Fibroblast of skin of right quadriceps (primary cell): ENCODE results near the gene CCNL2.
"Not testable (repeated sequence)": the region's sequence is repeated elsewhere in the genome, so short reads cannot be mapped to it uniquely, and the experiment has no call there.

Experiments
- DNase-seq: peaks from one replicate; pipeline ENCODE4 v3.0.0-alpha.2; 2013

CCNL2 gene

DNA sequence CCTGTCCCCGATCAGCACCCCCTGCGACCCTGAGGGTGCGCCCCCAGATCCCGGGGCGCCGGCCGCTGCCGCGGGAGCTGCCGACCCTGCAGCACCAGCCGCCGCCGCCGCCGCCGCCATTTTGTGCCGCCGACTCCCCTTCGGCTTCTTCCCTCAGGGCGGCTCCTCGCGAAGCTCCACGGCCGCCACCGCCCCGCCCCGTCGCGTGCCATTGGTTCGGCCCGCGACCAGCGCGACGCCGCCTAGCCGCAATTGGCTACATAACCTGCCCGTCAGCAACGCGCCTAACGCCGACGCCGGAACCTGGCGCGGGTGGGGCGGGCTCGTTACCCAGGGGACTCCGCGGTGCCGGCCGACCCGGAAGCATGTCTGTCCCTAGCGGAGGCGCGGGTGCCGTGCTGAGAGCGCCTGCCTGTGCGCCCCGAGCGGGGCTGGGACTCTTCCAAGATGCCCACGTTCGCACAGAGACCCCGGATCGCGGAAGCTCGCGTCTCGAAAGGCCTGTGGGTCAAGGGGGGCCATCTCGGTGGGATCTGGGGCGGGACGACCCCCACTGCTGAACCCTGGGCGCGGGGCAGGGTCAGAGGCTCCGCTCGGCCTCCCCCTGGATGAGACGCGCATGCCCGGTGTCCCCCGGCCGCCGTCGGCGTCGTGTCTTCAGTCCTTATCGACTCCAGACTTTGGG, at the start of gene CCNL2:
Gene CCNL2, minus strand, starts transcription at position 149 of the 685 bp plus-strand sequence. Its CDS starts 29 bp downstream, at position 120.
- peak; percentile 99 for DNase-seq

DNA sequence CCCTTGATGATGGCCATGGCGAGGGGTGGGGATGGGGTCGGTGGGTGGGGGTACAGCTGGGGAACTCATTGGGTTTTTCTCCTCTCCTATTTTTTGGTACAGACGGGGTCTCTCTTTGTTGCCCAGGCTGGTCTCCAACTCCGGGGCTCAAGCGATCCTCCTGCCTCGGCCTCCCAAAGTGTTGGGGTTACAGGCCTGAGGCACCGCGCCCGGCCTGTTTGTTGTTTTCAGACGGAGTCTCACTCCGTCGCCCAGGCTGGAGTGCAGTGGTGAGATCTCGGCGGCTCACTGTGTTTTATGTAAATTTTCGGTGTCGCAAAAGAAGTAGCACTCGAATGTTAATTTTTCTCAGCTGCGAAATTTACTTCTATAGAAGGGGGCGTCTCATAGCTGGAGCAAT, 47.5 kb upstream of the CCNL2 start:
- DNase-seq = not testable (repeated sequence)

DNA sequence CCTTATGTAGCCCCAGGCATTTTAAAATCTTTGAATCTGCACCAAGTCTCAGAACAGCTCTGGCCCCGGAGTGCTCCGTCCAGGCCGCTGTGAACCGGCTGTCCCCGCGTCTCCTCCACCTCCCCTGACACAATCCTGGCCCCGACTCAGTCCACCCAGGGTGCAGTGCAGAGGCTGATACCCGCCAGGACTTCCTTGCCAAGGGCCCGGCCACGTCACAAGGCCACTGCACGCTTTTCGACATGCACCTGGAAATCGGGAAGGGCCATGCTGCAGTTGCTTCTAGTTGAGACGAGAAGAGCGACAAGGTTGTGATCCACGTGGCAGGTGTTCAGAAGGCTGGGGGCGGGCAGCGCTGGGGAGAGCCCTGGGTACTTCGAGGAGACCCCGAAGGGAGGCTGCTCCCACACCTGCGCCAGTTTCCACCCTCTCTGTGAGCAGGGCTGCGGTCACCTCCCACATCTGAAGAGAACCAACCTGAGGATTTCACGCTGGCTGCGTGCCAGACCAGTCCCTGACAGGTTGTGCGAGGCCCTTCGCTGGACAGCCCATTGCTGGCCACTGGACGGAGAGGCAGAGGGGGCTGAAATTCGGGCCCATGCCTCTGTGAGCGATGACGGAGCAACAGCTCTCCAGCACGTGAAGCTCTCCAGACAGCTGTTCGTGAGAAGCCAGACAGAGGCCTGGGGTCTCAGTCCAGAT, 43.1 kb upstream of the CCNL2 start:
- no peak for DNase-seq

DNA sequence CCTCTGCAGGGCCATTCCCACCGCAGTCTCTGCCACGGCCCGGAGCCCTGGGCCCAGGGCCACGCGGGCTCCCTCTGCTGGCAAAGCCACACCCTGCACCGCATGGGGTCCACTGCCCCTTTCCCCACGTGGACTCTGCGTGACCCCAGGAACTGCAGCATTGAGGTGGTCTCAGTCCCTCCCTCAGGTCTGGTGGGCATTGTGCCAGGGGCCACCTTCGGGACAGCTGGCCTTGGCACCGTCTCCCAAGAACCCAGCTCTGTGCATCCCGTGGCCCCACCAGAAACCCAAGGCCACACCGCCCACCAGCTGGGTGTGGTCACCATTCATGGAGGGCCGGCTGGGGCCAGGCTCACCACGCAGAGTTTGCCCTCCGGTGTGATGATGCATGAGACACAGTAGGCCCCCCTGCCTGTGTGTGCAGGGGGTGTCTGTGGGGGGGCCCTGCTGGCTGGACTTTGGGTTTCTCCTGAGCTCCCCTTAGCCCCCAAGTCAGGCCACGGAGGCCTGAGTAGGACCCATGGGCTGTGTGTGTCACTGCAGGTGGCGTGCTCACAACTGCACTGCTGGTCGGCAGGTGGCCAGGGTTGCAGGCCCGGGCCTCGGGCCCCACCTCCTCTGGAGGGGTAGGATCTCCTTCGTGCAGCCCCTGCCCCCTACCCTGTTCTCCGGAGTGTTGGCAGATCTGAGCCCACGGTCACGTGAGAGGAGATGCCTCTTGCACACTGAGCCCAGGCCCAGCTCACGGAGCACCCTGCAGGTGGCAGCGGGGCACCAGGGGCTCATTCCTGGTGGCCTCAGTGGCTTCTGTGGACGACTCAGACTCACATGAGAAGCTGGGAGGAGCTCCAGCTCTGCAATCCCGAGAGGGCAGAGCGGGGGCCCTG, 42.1 kb upstream of the CCNL2 start:
- DNase-seq = no peak

DNA sequence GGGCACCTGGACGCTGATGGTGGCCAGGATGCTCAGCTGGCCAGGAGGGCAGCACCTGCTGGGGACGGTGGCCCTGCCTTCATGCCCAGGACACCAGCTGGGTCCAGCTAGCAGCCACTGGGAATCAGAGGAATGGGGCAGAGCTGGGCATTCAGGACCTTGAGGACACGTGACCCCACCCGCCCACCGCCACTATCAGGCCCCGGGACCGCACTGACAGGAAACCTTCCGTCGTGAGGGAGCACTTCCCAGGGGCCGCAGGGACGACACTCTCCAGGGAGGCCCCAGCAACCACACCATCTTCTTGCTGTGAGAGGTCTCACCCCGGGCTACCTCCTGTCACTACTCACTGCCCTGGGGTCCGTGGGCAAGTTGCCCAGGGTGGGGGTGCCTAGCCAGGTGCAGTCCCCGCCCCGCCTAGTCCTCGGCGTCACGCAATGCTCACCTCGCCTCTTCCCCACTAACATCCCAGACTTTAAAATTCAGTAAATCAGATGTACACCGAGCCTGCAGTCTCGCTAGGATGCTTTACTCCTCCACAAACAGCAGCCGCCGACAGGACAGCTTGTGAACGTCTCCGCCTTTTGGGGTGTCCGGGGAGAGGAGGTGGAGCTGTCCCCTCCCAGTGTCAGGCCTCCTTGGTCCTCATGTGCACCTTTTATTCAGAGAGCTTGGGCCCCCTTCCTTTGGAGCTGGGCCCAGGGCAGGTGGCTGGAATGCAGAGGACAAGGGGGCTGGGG, 41.3 kb upstream of the CCNL2 start:
- no peak for DNase-seq

DNA sequence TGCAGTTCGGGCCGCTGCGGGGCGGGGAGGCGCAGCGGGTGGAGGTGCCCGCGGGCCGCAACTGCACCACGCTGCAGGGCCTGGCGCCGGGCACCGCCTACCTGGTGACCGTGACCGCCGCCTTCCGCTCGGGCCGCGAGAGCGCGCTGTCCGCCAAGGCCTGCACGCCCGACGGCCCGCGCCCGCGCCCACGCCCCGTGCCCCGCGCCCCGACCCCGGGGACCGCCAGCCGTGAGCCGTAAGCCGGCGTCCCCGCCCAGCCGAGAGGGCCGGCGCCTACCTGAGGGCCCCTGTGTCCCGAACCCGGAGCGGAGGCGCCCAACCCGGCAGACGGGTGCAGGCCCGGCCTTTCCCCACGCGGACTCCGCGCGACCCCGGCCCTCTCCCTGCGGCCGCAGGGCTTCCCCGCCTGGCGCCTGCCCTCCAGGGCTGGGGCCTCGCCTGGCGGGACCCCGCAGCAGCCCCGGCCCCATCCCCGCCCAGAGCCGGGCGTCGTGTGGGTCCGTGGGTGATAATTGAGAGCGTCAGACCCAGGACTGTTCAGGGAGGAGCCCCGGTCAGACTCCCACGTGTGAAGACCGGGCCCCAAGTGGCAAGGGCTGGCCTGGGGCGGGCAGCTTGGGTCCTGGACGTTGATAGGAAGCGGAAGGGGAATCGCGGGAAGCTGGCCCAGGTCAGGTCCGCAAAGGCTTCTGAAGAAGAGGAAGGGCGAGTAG, 40.6 kb upstream of the CCNL2 start:
- no peak for DNase-seq

DNA sequence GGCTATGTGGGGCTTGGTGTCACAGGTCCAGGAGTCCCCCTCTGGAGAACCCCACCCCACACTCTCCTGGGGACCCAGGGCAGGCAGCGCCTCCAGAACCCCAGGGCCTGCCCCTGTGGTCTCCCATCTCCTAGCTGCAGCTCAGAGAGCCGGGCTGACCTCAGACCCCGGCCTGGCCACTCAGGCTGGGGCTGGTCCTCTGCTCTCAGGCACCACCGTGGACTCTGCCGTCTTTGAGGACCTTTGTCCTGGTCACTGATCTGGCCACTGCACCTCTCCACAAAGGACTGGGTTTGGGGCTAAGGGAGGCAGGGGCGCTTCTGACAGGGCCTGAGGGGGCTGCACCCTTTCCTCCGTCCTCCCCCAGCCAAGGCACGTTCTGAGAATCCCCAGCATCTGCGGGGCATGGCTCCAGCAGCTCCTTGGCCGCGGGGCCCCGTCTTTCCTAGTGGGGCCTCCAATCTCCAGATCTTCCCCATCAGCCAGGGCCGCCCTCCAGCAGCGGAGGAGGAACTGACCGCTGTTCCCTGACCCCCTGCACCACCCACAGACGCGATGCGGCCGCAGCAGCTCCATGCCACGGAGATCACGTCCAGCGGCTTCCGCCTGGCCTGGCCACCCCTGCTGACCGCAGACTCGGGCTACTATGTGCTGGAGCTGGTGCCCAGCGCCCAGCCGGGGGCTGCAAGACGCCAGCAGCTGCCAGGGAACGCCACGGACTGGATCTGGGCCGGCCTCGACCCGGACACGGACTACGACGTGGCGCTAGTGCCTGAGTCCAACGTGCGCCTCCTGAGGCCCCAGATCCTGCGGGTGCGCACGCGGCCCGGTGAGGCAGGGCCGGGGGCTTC, 39.6 kb upstream of the CCNL2 start:
- DNase-seq = no peak

DNA sequence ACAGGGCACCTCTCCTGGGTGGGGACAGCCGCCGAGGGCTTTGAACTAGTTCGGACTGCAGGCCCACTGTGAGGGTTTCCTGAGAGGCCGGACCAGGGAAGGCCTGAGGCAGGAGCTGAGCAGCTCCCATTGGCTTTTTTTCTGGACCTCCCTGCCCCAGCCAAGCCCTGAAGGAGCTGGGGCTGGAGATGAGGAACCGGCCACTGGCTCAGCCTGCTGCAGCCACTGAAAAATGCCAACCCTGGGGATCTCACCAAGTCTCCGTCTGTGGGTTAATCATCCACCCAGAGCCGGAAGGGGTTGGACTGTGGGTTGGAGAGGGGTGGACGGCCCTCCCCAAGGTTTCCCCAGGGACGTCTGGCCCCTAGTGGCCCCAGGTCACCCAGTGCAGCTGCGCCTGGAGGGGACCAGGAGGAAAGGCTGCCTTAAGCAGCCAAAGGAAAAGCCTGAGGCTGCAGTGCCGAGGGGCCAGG, 38.8 kb upstream of the CCNL2 start:
- no peak for DNase-seq

DNA sequence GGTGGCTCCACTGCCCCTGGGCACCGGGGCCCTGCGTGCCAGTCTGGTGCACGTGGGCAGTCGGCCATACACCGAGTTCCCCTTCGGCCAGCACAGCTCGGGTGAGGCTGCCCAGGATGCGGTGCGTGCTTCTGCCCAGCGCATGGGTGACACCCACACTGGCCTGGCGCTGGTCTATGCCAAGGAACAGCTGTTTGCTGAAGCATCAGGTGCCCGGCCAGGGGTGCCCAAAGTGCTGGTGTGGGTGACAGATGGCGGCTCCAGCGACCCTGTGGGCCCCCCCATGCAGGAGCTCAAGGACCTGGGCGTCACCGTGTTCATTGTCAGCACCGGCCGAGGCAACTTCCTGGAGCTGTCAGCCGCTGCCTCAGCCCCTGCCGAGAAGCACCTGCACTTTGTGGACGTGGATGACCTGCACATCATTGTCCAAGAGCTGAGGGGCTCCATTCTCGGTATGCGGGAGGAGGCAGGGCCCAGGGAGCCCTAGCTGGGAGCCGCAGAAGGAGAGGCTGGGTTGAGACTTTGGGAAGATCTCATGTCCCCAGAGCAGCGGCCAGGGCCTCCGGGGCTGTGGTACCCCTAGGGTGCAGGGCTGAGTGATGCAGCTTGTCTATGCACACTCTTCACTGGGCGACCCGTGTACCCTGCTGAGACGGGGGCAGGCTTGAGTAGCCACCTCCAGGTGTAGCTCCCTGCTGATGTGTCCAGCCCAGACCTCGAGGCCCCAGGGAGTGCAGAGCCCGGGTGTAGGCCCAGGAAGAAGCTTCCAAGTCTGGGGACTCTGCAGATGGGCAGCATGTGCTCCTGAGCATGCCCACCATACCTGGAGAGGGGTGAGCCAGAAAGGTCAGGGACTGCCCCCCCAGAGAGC, 38.1 kb upstream of the CCNL2 start:
- DNase-seq = no peak

DNA sequence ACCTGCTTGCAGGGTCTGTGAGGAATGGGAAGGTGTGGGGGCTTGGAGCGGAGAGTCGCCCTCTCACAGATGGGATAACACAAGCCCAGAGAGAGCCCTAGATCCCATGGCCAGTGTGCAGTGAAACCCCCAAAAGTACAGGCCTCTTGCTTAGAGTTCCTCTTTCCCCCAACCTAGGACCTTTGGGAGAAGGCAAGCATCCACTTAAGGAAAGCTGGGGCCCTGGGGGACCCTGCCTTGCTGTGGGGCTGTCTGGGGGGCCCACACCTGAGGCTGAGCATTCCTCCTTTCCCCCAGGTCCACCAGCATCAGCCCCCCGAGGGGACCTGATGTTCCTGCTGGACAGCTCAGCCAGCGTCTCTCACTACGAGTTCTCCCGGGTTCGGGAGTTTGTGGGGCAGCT, 37.5 kb upstream of the CCNL2 start:
- no peak for DNase-seq

DNA sequence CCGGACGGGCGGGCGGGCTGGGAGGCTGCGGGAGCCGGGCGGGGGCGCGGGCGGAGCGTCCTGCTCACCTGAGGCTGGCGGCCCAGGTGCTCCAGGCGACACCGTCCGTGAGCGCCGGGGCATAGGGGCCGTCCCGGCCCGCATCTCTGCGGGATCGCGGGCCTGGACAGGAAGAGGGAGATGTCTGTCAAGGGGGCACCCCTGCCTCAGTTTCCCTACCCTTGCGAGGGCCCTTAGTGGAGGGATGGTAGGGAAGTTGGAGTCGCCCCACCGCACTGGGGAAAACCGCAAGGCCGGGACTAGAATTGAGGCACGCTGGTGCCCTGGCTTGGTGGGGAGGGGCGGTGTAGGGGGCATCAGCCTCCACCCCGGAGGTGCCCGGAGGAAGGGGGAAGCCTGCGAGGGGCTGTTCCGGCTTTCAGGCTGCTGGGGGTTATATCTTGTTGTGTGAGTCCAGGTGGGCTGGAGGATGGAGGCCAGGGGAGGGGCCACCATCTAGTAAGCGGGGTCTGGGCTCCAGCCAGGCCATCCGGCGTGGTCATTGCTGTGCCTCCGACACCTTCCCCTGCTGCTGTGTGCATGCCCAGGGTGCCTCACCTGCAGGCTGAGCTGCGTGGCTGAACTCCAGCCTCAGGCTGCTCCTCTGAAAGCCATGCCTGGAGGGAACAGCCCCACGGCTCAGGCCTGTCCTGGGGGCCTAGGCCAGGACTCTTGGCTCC, 36.9 kb upstream of the CCNL2 start:
- no peak for DNase-seq

DNA sequence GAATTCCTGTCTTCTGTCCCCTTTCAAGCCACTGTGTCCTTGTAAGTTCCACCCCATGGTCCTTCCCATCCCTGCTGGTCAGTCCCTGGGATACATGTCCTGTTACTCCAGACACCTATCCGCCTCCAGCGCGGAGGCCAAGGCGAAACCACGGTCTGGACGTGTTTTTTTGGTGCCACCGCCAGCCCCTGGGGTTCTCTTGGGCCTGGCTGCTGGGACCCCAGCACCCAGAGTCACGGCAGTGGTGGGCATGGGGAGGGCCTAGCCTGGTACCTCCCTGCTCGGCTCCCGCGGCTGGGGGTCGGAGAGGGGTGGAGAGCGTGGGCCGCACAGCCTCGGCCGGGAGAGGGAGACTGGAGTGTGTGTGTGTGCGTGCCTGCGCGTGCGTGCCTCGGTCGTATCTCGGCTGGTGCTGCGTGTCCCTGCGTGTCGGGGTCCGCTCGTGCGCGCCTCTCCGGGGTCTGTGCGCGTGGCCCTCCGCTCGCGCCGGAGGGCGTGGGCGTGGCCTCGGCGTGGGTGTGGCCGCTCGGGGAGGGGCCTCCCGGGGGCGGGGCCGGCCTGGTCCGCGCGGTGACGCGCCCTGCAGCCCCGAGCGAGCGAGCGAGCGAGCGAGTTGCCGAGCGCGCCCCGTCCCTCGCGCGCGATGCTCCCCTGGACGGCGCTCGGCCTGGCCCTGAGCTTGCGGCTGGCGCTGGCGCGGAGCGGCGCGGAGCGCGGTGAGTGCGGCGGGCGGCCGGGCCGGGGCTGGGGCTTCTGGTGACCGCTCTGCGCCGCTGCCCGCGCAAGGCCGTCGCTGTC, 36.2 kb upstream of the CCNL2 start, which contains the start of gene VWA1:
Gene VWA1, plus strand, starts transcription at position 585 of the 798 bp plus-strand sequence. Its CDS starts 59 bp downstream, at position 644.
- DNase-seq = peak; percentile 70

DNA sequence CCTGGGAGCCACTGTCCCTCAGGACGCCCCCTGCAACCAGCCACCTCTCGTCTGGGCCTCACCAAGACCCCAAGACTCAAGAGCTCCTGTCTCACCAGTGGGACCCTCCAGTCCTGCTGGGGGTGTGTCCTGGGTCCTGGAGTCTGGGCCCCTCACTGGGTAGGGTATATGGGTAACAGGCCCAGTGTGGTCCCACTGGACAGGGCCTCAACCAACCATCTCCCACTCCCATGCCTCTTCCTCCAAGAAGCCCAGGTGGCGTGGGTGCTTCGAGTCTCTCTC, 35.6 kb upstream of the CCNL2 start:
- no peak for DNase-seq

DNA sequence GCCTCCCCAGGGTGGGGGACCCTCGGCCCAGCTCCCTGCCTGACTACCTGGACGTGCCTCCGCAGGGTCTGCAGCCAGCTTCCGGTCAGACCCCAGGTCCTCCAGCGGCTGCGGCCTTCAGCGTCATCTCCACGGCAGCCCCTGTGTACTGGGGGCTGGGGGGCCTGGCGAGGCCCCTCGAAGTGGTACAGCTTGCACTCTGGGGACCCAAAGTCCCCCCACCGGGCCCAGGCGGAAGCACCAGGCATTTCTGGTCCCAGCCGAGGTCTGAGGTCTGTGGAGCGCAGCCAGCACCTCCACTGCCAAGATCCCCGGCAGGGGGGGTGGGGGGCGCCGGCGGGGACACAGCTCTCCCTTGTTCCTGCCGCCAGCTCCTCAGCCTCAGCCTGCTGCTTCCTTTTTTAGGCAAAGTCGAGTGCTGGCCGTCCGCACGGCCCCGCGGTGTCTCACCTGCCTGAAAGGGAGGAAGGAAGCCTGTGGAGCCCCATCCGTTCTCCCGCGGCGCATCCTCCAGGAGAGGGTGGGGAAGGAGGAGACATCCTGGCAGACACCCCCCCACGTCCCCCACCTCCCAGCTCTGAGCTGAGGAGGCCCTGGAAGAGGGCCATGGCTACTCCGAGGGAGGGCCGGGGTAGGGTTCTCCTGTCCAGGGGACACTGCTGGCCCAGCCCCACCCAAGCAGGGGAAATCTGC, 35.1 kb upstream of the CCNL2 start:
- no peak for DNase-seq

DNA sequence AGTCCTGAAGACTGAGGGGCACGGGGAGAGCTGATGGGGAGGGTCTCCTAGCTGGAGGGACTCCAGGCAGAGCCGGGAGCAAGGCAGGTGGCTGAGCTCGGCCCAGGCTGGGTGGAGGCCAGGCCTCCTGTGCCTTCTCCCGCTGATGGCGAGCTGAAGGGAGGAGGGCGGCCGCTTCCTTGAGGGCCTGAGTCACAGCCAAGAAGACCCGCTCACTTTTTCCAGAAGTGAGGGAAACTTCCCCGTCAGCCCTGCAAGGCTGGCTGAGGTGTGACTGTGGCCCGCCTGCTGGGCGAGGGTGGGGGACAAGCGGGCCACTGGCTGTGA, 34.6 kb upstream of the CCNL2 start:
- DNase-seq = peak; percentile 66

DNA sequence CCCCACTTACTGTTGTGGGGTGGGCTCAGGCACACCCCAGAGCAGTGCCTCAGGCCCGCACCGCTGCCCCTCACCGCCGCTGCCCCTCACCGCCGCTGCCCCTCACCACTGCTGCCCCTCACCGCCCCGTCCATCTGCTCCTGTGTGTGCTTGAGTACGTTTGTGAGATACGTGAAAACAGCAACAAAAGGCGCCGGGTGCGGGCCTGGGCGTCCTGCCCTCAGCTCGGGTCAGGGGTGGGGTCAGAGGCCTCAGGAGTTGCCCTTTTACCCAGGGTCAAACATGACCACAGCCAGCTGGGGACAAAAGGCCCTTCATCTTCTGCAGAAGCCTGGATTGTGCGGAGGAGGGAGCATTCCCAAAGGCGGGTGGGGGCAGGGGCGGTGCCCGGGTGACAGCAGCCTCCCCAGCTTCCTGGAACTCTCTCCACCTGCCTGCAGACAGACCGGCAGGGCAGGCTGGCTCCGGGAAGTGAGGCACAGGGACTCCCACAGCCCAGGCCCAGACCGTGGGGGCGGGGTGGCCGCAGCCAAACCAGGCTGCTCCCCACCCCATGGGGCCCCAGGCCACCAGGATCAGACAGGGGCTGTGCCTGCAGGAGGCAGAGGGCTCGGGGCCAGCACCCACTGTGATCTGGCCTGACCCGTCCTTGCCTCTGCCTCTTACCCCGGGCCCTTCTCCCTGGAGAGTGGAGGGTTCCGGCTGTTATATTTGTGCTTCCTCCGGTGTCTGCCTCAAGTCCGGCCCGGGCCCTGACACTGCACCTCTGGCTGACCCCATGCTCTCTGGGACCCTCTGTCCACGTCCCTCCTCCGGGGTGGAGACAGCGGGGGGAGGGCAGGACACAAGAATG, 34.0 kb upstream of the CCNL2 start:
- no peak for DNase-seq
